ENCODE data around the gene CEP162.
"Not testable (repeated sequence)": the region's sequence is repeated elsewhere in the genome, so short reads cannot be mapped to it uniquely, and the experiment has no call there.

- TF ChIP-seq, protein P1, sequence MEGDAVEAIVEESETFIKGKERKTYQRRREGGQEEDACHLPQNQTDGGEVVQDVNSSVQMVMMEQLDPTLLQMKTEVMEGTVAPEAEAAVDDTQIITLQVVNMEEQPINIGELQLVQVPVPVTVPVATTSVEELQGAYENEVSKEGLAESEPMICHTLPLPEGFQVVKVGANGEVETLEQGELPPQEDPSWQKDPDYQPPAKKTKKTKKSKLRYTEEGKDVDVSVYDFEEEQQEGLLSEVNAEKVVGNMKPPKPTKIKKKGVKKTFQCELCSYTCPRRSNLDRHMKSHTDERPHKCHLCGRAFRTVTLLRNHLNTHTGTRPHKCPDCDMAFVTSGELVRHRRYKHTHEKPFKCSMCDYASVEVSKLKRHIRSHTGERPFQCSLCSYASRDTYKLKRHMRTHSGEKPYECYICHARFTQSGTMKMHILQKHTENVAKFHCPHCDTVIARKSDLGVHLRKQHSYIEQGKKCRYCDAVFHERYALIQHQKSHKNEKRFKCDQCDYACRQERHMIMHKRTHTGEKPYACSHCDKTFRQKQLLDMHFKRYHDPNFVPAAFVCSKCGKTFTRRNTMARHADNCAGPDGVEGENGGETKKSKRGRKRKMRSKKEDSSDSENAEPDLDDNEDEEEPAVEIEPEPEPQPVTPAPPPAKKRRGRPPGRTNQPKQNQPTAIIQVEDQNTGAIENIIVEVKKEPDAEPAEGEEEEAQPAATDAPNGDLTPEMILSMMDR (IDR thresholded peaks at IDR 0.05), result not testable (repeated sequence)
- TF ChIP-seq POLR2A, POLR2AphosphoS5 (IDR thresholded peaks at IDR 0.05): not testable (repeated sequence)
Observed at GRCh38 chr6:84114933-84115594, 112.4 kb downstream of the CEP162 start.

All from breast epithelium (tissue), 3 donors.